Esophagus muscularis mucosa (tissue), 4 donors: ENCODE data around the gene FLRT1. TPM values are rescaled to one million over a fixed set of nuclear protein-coding genes. Genes with fewer than 3 reads are reported as not detected.
"Not testable (repeated sequence)": the region's sequence is repeated elsewhere in the genome, so short reads cannot be mapped to it uniquely, and the experiment has no call there.

ENCODE experiments used
- DNase-seq: peaks from one replicate; pipeline ENCODE4 v3.0.0-alpha.2; 2017; ENCODE audit errors: extremely low spot score
- H3K27ac ChIP-seq, 4 donors: fragments of 200-600 bp; sonication (generic); replicated peaks in 1 of 4; 1 replicate in 3 of 4; 2 replicates in 1 of 4; pipeline ENCODE4 v1.5.1; 2016 to 2019; ENCODE audit warnings: mild to moderate bottlenecking in 1 of 4
- H3K27me3 ChIP-seq, 4 donors: fragments of 200-600 bp; sonication (generic); one replicate each; pipeline versions ENCODE4 v1.5.1 to v1.6.0; 2016 to 2019
- H3K36me3 ChIP-seq, 4 donors: fragments of 200-600 bp; sonication (generic); one replicate each; pipeline ENCODE4 v1.5.1; 2016 to 2019
- H3K4me1 ChIP-seq, 4 donors: fragments of 200-600 bp; sonication (generic); one replicate each; pipeline ENCODE4 v1.5.1; 2016 to 2019
- H3K4me3 ChIP-seq, 4 donors: fragments of 200-600 bp; sonication (generic); 1 replicate in 2 of 4; 2 replicates in 2 of 4; pipeline ENCODE4 v1.5.1; 2016 to 2019; ENCODE audit warnings: mild to moderate bottlenecking in 4 of 4, moderate library complexity in 1 of 4
- H3K9me3 ChIP-seq, 4 donors: fragments of 200-600 bp; sonication (generic); 1 replicate in 3 of 4; 2 replicates in 1 of 4; pipeline ENCODE4 v1.5.1; 2016 to 2019
- CTCF ChIP-seq, 3 experiments: fragments of 200-600 bp in 2 of 3; fragments of 450-650 bp in 1 of 3; sonication (generic) in 2 of 3; IDR thresholded peaks; one replicate each; pipeline ENCODE4 v1.5.1; 2017 to 2019; ENCODE audit warnings: antibody characterized with exemption in 3 of 3, mild to moderate bottlenecking in 2 of 3, moderate library complexity in 1 of 3
- EP300 ChIP-seq: sonication (generic); formaldehyde crosslinking; IDR thresholded peaks from one replicate; pipeline ENCODE4 v1.6.1; 2017; ENCODE audit warnings: antibody characterized with exemption
- POLR2A ChIP-seq: fragments of 450-650 bp; IDR thresholded peaks from one replicate; pipeline ENCODE4 v1.6.1; 2017; ENCODE audit warnings: antibody characterized with exemption, moderate library complexity, mild to moderate bottlenecking, low read depth
- POLR2AphosphoS5 ChIP-seq, 2 donors: sonication (generic); formaldehyde crosslinking; IDR thresholded peaks; one replicate each; pipeline ENCODE4 v1.6.1; 2017; ENCODE audit warnings: antibody characterized with exemption in 2 of 2
- WGBS: methylation state at CpG from one replicate; pipeline ENCODE4 v1.1.5; 2018; 5-methylcytosine and 5-hydroxymethylcytosine counted together
- intact Hi-C: fragments of 100-400 bp; cut with DNase I; formaldehyde crosslinking; loops from one replicate; pipeline ENCODE4 v1.15.1; 2023
- total RNA-seq, 4 donors: library from RNA; depleted of rRNA; stranded (reverse); fragments of >200 nt; gene quantifications; one replicate each; pipeline versions ENCODE4 v1.1.0 to v1.2.1, GENCODE V29; 2016

FLRT1 gene
- total RNA-seq, 4 donors from 2014 or later: 2.1 to 5.0 (median 3.1) TPM

- Histone ChIP-seq H3K27me3 (no peaks in the 10 kb centered on the region), H3K4me3 (no peak overlapping the region)
Observed at GRCh38 chr11:64043545-64043944, 7.8 kb downstream of the FLRT1 start.

DNA sequence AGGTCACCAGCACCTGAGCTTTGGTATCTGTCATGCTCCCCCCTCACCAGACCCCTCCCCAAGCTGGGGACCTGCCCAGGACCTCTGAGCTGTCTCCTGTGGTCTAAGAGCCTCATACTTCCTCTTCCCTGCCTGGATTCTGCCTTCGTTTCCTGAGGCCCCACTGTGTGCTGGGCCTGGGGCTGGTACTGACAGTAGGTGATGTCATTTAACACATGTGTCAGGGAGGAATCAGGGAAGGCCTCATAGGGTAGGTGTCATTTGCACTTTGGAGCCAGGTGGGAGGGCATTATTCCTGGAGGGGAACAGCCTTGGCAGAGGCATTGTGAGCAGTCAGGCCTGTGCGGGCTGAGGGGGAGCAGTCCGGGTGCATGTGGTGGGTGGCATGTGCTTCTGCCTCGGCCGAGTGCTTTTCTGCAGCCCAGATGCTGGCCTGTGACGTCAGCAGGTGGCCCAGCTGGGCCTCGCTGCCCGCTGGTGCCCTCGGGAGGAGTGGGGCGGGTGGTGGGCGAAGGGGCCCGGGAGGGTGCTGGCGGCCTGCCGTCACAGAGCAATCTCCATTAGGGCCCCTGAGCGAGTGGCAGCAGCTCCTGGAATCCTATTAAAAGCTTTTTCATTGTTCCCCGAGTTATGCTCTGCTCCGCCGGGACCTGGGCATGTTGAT is 9.1 kb downstream of the FLRT1 start:
- Histone ChIP-seq H3K27me3 (no peaks in the 10 kb centered on the region), H3K4me3 (no peak overlapping the region), H3K27ac (peak overlapping the region in 1 of 4 donors; percentile 5), H3K9me3 (no peaks in the 10 kb centered on the region), H3K4me1 (peaks cover 0 to 34% (median 0%) of the 10 kb centered on the region in 4 donors), H3K36me3 (no peaks in the 10 kb centered on the region)
- DNase-seq: no peak
- WGBS: 76% methylated on average over 18 of the region's 18 CpGs
- intact Hi-C loops: no loop called here
- no peak for TF ChIP-seq CTCF (IDR thresholded peaks at IDR 0.05)
- TF ChIP-seq EP300: no peak
- TF ChIP-seq POLR2A: no peak
- TF ChIP-seq POLR2AphosphoS5 (IDR thresholded peaks at IDR 0.05): no peak

More at GRCh38 chr11:64043545-64043944, 7.8 kb downstream of the FLRT1 start:
- H3K27ac ChIP-seq: no peak overlapping the region
- DNase-seq: no peak
- H3K36me3 ChIP-seq: no peaks in the 10 kb centered on the region
- intact Hi-C loops: no loop called here
- H3K9me3 ChIP-seq: no peaks in the 10 kb centered on the region
- TF ChIP-seq POLR2AphosphoS5 (IDR thresholded peaks at IDR 0.05) (no peak), EP300 (no peak), CTCF (IDR thresholded peaks at IDR 0.05) (no peak), POLR2A (no peak)
- peaks cover 0 to 31% (median 0%) of the 10 kb centered on the region in 4 donors for H3K4me1 ChIP-seq
- 83% methylated on average over 5 of the region's 5 CpGs for WGBS

GRCh38 chr11:64045700-64046099 is 10.0 kb downstream of the FLRT1 start:
- WGBS: 100% methylated on average over 1 of the region's 2 CpGs
- Histone ChIP-seq H3K4me1 (peaks cover 0 to 27% (median 0%) of the 10 kb centered on the region in 4 donors), H3K9me3 (no peaks in the 10 kb centered on the region), H3K4me3 (no peak overlapping the region), H3K27me3 (no peaks in the 10 kb centered on the region), H3K36me3 (no peaks in the 10 kb centered on the region), H3K27ac (no peak overlapping the region)
- no peak for DNase-seq
- TF ChIP-seq EP300 (no peak), CTCF (IDR thresholded peaks at IDR 0.05) (no peak), POLR2A (no peak), POLR2AphosphoS5 (IDR thresholded peaks at IDR 0.05) (no peak)
- intact Hi-C loops: no loop called here

DNA sequence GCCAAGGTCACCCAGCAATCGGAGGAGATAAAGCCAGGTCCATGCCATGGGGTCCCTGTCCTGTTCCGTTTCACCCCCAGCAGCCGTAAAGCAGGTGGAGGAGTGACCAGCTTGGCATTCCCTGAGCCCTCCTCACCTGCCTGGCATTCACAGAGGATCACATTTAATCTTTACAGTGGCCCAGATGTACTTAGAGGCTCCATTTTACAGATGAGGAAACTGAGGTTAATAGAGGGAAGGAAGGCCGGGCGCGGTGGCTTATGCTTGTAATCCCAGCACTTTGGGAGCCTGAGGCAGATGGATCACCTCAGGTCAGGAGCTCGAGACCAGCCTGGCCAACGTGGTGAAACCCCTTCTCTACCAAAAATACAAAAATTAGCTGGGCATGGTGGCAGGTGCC is 11.6 kb downstream of the FLRT1 start:
- 91% methylated on average over 8 of the region's 8 CpGs for WGBS
- DNase-seq: not testable (repeated sequence)
- H3K4me1 ChIP-seq: peaks cover 0 to 18% (median 0%) of the 10 kb centered on the region in 4 donors

GRCh38 chr11:64048042-64048854 is 12.5 kb downstream of the FLRT1 start:
- no peaks in the 10 kb centered on the region for H3K36me3 ChIP-seq
- intact Hi-C loops: no loop called here
- no peaks in the 10 kb centered on the region for H3K9me3 ChIP-seq
- DNase-seq: no peak
- TF ChIP-seq POLR2AphosphoS5 (IDR thresholded peaks at IDR 0.05) (peak in 1 of 2 donors; percentile 10), EP300 (no peak)
- no peak overlapping the region for H3K4me3 ChIP-seq
- WGBS: 96% methylated on average over 7 of the region's 19 CpGs
- no peaks in the 10 kb centered on the region for H3K27me3 ChIP-seq
- peak overlapping the region in 1 of 4 donors; percentile 15 for H3K27ac ChIP-seq
- peaks cover 0 to 18% (median 0%) of the 10 kb centered on the region in 4 donors for H3K4me1 ChIP-seq

More for the DNA sequence above, 11.6 kb downstream of the FLRT1 start:
- H3K27ac ChIP-seq, H3K27me3 ChIP-seq, H3K36me3 ChIP-seq, intact Hi-C loops, H3K4me3 ChIP-seq, H3K9me3 ChIP-seq: not testable (repeated sequence)
